ENCODE results near the gene TDP2.

DNA sequence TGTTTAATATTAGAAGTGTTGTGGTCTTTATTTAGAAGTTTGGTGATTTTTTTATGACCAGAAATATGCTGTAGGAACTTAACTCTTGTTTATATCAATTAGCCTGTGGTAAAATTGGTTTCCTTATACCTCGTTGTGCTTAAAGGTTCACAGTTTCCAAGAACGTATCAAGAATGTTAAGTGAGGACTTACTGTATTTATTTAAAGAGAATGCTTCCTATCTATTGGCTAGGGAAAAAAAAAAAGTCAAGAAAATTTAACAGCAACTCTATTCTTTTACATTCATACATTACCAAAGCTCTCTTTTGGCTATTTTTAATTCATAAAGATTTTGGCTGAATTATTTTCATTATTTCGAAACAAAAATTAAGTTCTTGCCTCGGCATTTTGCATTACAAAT, 22.3 kb downstream of the TDP2 start:
- TF ChIP-seq TCF4 (CRISPR knock-in tag; IDR thresholded peaks at IDR 0.05; ENCODE audit: borderline replicate concordance), result no peak
- TF ChIP-seq TOX (CRISPR knock-in tag; IDR thresholded peaks at IDR 0.05; ENCODE audit: borderline replicate concordance), result no peak
- no peak for TF ChIP-seq ZNF565 (CRISPR knock-in tag; conservative IDR thresholded peaks at IDR 0.05; ENCODE audit: low read depth)
